HepG2 (cell line): Measurements from ENCODE around the gene KRTAP5-6. TPM values are rescaled to one million over a fixed set of nuclear protein-coding genes. Genes with fewer than 3 reads are reported as not detected.

Source experiments
- ATAC-seq: fragments of 200-7000 bp; cut with Tn5 transposase; 3 replicates; pipeline ENCODE4 v1.9.1; 2020; ENCODE audit warnings: mild to moderate bottlenecking, moderate library complexity
- BruUV-seq: library from RNA; stranded (reverse); fragments of 400-500 nt; replicated peaks from 2 replicates; lab custom pipeline; 2021; lab: Mats Ljungman, UMichigan
- CTCF ChIA-PET: fragments of 300-600 bp; formaldehyde crosslinking; extraction: SDS; loops from one replicate; lab custom pipeline; 2021; ENCODE audit warnings: low total read pairs, inconsistent platforms, low intra/inter-chr PET ratio; lab: Yijun Ruan, JAX
- POLR2A ChIA-PET: fragments of 350-600 bp; sonication (Branson Sonifier 250); formaldehyde crosslinking; loops from one replicate; lab custom pipeline; 2020; ENCODE audit warnings: antibody characterized with exemption, inconsistent platforms; lab: Yijun Ruan, JAX
- DNase-seq: peaks from one replicate; pipeline ENCODE4 v3.0.0-alpha.2; 2015; ENCODE audit warnings: low spot score
- FAIRE-seq: peaks from 3 replicates; lab custom pipeline; 2011; peaks lifted over from hg19 to GRCh38; lab: Jason Lieb, UNC
- H2AFZ ChIP-seq: one replicate; pipeline ENCODE4 v1.6.1; 2011; ENCODE audit warnings: low read length, inconsistent platforms
- H3K27ac ChIP-seq: fragments of 300-600 bp; 3 replicates; pipeline ENCODE4 v1.8.0; 2011; ENCODE audit warnings: mixed run types, mild to moderate bottlenecking, mixed read lengths, low read length, inconsistent platforms; ENCODE audit not compliant: insufficient read depth; ENCODE audit errors: extremely low read length
- H3K27me3 ChIP-seq, 2 experiments: fragments of 200-600 bp in 1 of 2; 2 replicates in 1 of 2; 3 replicates in 1 of 2; pipeline versions ENCODE4 v1.6.0 to v1.8.0; 2011; ENCODE audit warnings: low read length in 2 of 2, mild to moderate bottlenecking in 2 of 2, moderate library complexity in 2 of 2, inconsistent platforms in 1 of 2; ENCODE audit not compliant: insufficient read depth in 2 of 2, control insufficient read depth in 1 of 2
- H3K36me3 ChIP-seq, 2 experiments: fragments of 200-600 bp in 1 of 2; replicated peaks in 1 of 2; 2 replicates in 1 of 2; 3 replicates in 1 of 2; pipeline versions ENCODE4 v1.5.1 to v1.8.0; 2011; ENCODE audit warnings: low read length in 2 of 2, inconsistent platforms in 1 of 2; ENCODE audit not compliant: insufficient read depth in 2 of 2, control insufficient read depth in 1 of 2
- H3K4me1 ChIP-seq: 2 replicates; pipeline ENCODE4 v1.5.1; 2012; ENCODE audit warnings: low read length, inconsistent platforms; ENCODE audit not compliant: insufficient read depth
- H3K4me2 ChIP-seq: 2 replicates; pipeline ENCODE4 v1.6.0; 2011; ENCODE audit warnings: low read depth, low read length, inconsistent platforms
- H3K4me3 ChIP-seq, 3 experiments: fragments of 200-600 bp in 1 of 3; sonication (generic), shearing (Covaris generic) in 1 of 3; replicated peaks in 1 of 3; 2 replicates each; pipeline ENCODE4 v1.5.1; 2011 to 2016; ENCODE audit warnings: low read length in 3 of 3, inconsistent platforms in 2 of 3, low read depth in 2 of 3, mild to moderate bottlenecking in 2 of 3, control low read depth in 1 of 3, mixed read lengths in 1 of 3; ENCODE audit not compliant: insufficient read depth in 1 of 3
- H3K79me2 ChIP-seq: one replicate; pipeline ENCODE4 v1.6.1; 2011; ENCODE audit warnings: low read length, inconsistent platforms; ENCODE audit not compliant: insufficient read depth
- H3K9ac ChIP-seq: 2 replicates; pipeline ENCODE4 v1.6.0; 2011; ENCODE audit warnings: mild to moderate bottlenecking, low read depth, low read length, inconsistent platforms; ENCODE audit not compliant: insufficient read depth
- H3K9me3 ChIP-seq: 2 replicates; pipeline ENCODE4 v1.5.1; 2012; ENCODE audit warnings: mild to moderate bottlenecking, low read length
- H4K20me1 ChIP-seq: 2 replicates; pipeline ENCODE4 v1.6.0; 2011; ENCODE audit warnings: inconsistent platforms, mild to moderate bottlenecking, low read length, moderate library complexity; ENCODE audit not compliant: insufficient read depth
- BHLHE40 ChIP-seq: IDR thresholded peaks from 2 replicates; pipeline ENCODE4 v1.6.1; 2011; ENCODE audit warnings: low read length, improper control_type of control experiment
- HDAC1 ChIP-seq: sonication (generic); formaldehyde crosslinking; IDR thresholded peaks from 2 replicates; pipeline ENCODE4 v1.5.1; 2020; ENCODE audit warnings: mild to moderate bottlenecking, missing genetic modification reagents
- MNT ChIP-seq: fragments of 450-650 bp; IDR thresholded peaks from 2 replicates; pipeline ENCODE4 v1.6.1; 2016
- RAD51 ChIP-seq: fragments of 450-650 bp; IDR thresholded peaks from 2 replicates; pipeline ENCODE4 v1.6.1; 2016; ENCODE audit warnings: borderline replicate concordance
- ZNF740 ChIP-seq: sonication (generic); formaldehyde crosslinking; IDR thresholded peaks from 2 replicates; pipeline ENCODE4 v1.4.0; 2020; ENCODE audit warnings: missing genetic modification reagents
- WGBS: methylation state at CpG from one replicate; pipeline ENCODE4 v1.1.6; 2017; ENCODE audit warnings: low lambda C conversion rate; 5-methylcytosine and 5-hydroxymethylcytosine counted together
- in situ Hi-C: cut with HindIII; loops from 2 replicates; pipeline ENCODE4 v1.10.0; 2017; ENCODE audit warnings: low pct_unique_long_range_greater_than_20kb; ENCODE audit not compliant: extremely low pct_ligation_motif_present
- intact Hi-C: fragments of 100-400 bp; cut with micrococcal nuclease; formaldehyde crosslinking; loops from one replicate; pipeline ENCODE4 v1.10.0; 2022; ENCODE audit not compliant: unreplicated experiment
- polyA plus RNA-seq, 8 experiments: library from polyadenylated mRNA; depleted of rRNA in 3 of 8; stranded (reverse) in 7 of 8; unstranded in 1 of 8; fragments of >200 nt; fragmentation: Illumina TruSeq in 4 of 8; extraction: Trizol in 4 of 8; gene quantifications; 2 replicates each; pipeline versions ENCODE4 v1.2.1 to v1.2.3, GENCODE V29; 2011 to 2016; ENCODE audit warnings: low read depth in 4 of 8, missing spikeins in 1 of 8, mixed read lengths in 1 of 8; ENCODE audit not compliant: insufficient read depth in 1 of 8
- total RNA-seq, 5 experiments: library from RNA; depleted of rRNA; stranded (reverse); fragments of >200 nt; fragmentation: Illumina TruSeq; extraction: Trizol; gene quantifications; 2 replicates each; pipeline ENCODE4 v1.2.3, GENCODE V29; 2016; ENCODE audit warnings: low read depth in 1 of 5
- TF ChIP-seq, protein P1 (sequence below), 2 experiments: sonication (generic) in 1 of 2; formaldehyde crosslinking in 1 of 2; IDR thresholded peaks; 2 replicates each; pipeline versions ENCODE4 v1.5.1 to v1.6.1; 2011 to 2020; ENCODE audit warnings: borderline replicate concordance in 1 of 2, low read depth in 1 of 2, low read length in 1 of 2, mild to moderate bottlenecking in 1 of 2, missing genetic modification reagents in 1 of 2, moderate library complexity in 1 of 2

KRTAP5-6 gene
- total and polyA plus RNA-seq, 2 of the 13 experiments (the other 11 are each of a cell fraction or from before 2014, with no cell fraction given): not detected

DNA sequence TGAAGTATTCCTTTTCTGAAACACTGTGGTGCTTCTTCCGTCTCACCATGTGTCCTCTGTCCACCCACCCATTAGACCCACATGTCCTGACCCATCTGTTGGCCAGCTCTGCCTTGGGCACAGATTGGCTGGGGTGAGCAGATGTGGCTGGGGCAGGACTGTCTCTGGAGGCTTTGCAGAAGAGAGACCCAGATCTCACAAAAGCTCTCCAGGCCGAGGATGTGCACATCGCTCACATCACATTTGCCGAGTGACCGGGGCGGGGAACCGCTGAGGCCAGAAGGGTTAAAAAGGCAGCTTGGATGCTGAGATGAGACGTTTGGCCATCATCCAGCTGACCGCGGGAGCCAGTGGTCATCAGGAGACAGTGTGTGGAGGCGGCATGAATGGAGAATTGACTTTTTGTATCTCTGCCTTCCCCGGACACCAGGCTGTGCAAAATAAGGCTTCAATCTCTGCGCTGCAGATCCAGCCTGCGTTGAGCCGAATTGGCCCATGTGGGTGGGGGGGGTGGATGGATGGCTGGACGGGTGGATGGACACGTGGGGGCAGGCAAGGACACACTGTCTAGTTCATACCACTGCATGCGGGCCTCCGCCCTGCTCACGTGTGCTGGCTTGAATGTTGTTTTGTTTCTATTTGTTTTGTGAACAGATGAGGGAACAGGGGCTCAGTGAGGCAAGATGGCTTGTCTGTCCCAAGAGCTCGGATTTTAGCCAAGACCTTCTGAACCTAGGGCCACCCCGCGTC lies 47.3 kb downstream of the KRTAP5-6 start:
- DNase-seq: no peak
- Histone ChIP-seq H3K4me2 (no peak overlapping the region), H3K79me2 (no peaks in the 10 kb centered on the region), H3K27ac (no peak overlapping the region), H3K27me3 (peaks cover 3 to 24% of the 10 kb centered on the region in 2 experiments; a peak in 4 of 5 replicates), H3K4me3 (no peak overlapping the region), H3K36me3 (no peaks in the 10 kb centered on the region), H3K9me3 (no peaks in the 10 kb centered on the region), H2AFZ (no peak overlapping the region), H3K9ac (no peak overlapping the region), H3K4me1 (no peaks in the 10 kb centered on the region), H4K20me1 (no peaks in the 10 kb centered on the region)
- ChIA-PET CTCF (no interaction called here), POLR2A (interaction anchor here (1.1 kb wide), 1 partner anchor 18 kb away, joined by 3 read pairs; no protein-coding TSS in a partner anchor)
- 25% methylated on average over 15 of the region's 23 CpGs for WGBS
- no TSS peak for BruUV-seq
- in situ Hi-C loops: no loop called here
- ATAC-seq: no peak
- intact Hi-C loops: no loop called here
- FAIRE-seq: no peak
- TF ChIP-seq RAD51 (no peak), BHLHE40 (peak; percentile 69), MNT (peak; percentile 52), HDAC1 (CRISPR knock-in tag) (no peak), ZNF740 (CRISPR knock-in tag) (peak; percentile 66; the same call in 1 of the 2 replicates)
- TF ChIP-seq, protein P1, sequence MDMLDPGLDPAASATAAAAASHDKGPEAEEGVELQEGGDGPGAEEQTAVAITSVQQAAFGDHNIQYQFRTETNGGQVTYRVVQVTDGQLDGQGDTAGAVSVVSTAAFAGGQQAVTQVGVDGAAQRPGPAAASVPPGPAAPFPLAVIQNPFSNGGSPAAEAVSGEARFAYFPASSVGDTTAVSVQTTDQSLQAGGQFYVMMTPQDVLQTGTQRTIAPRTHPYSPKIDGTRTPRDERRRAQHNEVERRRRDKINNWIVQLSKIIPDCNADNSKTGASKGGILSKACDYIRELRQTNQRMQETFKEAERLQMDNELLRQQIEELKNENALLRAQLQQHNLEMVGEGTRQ (IDR thresholded peaks at IDR 0.05; ENCODE audit: low read depth, low read length): 0 out of 2 replicates have a peak, but pooled peaks have one; percentile 23
- TF ChIP-seq, protein P1 (CRISPR knock-in tag; IDR thresholded peaks at IDR 0.05; ENCODE audit: borderline replicate concordance): no peak
